Thyroid gland (tissue), 4 donors: ENCODE measurements around the gene CLN6.

Source experiments
- CTCF ChIP-seq, 6 experiments: fragments of 200-600 bp in 3 of 6; fragments of 450-650 bp in 3 of 6; sonication (generic) in 3 of 6; IDR thresholded peaks; one replicate each; pipeline ENCODE4 v1.5.1; 2016 to 2019; ENCODE audit warnings: antibody characterized with exemption in 6 of 6, mild to moderate bottlenecking in 2 of 6, inconsistent platforms in 1 of 6, moderate library complexity in 1 of 6
- POLR2A ChIP-seq, 2 donors: fragments of 450-650 bp; IDR thresholded peaks; one replicate each; pipeline ENCODE4 v1.6.1; 2017; ENCODE audit warnings: antibody characterized with exemption in 2 of 2, mild to moderate bottlenecking in 2 of 2, moderate library complexity in 1 of 2

DNA sequence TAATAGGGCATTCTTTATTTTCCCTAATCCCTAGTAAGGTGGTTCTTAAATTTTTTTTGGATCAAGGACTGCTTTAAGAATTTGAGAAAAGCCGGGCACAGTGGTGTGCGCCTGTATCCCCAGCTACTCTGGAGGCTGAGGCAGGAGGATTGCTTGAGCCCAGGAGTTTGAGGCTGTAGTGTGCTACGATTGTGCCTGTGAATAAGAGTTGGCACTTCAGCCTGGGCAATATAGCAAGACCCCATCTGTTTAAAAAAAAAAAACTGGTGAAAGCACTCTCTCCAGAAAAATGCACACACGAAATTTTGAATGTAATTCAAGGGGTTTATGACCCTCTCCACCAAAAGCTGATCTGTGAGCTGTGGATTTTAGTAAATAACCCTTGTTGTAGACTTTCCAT is 56.4 kb downstream of the CLN6 start:
- TF ChIP-seq POLR2A (IDR thresholded peaks at IDR 0.05) (no peak), CTCF (IDR thresholded peaks at IDR 0.05) (no peak)
